Stimulated activated CD4-positive, alpha-beta T cell treated with anti-CD3 and anti-CD28 coated beads, Interleukin-1b, Interleukin-23, amount 100 ng/mL, for 48 hours (primary cell): ENCODE results near the gene MLYCD.
"Not testable (repeated sequence)": the region's sequence is repeated elsewhere in the genome, so short reads cannot be mapped to it uniquely, and the experiment has no call there.

Experiments
- DNase-seq: peaks from one replicate; pipeline ENCODE4 v3.0.0-alpha.2; 2020

The MLYCD gene

DNA sequence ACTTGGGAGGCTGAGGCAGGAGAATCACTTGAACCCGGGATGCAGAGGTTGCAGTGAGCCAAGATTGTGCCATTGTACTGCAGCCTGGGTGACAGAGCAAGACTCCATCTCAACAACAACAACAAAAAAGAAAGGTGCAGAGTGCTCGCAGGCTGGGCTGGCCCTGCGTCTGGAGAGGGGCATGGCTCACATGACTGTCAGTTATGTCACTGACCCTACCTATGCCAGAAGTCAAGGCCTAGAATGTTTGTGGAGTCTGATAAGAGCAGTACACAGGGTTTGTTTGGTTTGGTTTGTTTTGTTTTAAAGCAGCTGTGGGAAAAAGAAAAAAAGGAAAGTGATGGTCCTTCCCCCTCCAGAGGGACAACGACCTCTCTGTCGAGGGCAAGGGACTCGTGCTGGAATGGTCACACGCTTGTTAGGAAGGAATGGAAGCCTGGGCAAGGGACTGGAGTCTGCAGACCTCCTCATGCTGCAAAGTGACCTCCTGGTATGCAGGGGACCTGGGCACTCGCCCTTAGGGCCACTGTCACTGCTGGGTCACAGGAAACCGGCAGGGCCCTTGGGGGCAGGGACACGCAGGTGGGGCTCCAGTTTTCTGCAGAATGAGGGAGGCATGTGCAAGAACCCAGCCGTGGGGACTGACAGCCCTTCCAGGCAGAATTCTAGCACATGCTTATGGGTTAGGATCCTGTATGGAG is 44.0 kb downstream of the MLYCD start:
- no peak for DNase-seq

DNA sequence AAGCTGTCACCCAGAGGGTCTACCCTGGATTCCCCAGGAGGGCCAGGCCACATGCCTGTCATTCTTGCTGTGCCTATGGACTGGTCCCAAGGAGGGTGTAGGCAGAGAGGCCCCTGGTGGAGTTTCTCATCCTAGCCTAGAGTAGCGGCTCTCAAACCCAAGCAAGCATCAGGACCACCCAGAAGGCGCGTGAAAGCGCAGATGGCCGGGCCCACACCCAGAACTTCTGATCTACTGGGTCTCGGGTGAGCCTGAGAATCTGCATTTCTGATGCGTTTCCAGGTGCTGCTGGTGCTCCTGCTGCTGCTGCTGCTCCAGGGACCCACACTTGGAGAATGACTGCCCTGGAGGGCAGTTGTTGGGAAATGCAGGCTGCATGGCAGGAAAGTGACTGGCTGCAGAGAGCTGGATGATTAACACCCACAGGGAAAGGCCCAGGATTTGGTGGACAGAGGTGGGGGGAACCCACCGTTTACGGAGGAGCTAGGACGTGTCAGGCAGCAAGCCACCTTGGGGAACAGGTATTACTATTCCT is 44.7 kb downstream of the MLYCD start:
- DNase-seq, result no peak

DNA sequence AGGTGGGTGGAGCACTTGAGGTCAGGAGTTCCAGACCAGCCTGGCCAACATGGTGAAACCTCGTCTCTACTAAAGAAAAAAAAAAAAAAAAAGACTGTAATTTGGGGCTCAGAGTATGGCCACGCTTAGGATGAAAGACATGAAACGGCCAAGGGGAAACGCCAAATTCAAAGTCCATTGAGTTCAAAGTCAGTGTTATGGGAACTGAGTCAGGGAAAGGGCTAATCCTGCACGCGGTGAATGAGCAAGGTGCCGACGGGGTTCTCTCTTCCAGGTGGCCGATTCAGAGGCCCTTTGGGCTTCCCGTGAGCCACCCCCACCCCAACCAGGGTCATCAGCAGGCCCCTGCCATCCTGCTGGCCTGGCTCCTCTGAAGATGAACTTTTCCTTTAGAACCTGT is 46.7 kb downstream of the MLYCD start:
- no peak for DNase-seq

- no peak for DNase-seq
Observed at GRCh38 chr16:83946154-83946780, 47.4 kb downstream of the MLYCD start.

- no peak for DNase-seq
Observed at GRCh38 chr16:83946781-83947566, 48.1 kb downstream of the MLYCD start.

DNA sequence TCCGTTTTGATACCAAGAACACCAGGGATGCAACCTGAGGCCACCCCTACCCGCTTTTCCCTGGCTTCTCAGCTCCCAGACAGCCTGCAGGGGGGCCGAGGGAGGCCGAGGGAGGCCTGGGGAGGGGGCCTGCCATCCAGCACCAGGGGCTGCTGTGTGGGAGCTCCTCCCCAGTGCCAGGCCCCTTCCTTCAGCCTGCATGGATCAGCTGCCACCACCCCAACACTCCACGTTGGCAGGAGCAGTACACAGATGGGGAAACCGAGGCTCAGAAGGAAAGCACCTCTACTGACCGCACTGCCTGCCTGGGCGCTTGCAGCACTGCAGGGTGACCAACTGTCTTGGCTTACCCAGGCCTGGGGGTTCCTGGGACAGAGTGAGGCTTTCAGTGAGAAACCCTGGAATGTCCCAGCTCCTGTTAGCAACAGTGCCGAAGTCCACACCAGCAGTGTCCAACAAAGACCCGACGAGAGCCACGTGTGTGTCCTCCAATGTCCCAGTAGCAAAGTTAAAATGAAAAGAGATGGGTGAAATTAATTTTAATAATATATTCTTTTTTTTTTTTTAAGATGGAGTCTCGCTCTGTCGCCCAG is 48.8 kb downstream of the MLYCD start:
- no peak for DNase-seq

DNA sequence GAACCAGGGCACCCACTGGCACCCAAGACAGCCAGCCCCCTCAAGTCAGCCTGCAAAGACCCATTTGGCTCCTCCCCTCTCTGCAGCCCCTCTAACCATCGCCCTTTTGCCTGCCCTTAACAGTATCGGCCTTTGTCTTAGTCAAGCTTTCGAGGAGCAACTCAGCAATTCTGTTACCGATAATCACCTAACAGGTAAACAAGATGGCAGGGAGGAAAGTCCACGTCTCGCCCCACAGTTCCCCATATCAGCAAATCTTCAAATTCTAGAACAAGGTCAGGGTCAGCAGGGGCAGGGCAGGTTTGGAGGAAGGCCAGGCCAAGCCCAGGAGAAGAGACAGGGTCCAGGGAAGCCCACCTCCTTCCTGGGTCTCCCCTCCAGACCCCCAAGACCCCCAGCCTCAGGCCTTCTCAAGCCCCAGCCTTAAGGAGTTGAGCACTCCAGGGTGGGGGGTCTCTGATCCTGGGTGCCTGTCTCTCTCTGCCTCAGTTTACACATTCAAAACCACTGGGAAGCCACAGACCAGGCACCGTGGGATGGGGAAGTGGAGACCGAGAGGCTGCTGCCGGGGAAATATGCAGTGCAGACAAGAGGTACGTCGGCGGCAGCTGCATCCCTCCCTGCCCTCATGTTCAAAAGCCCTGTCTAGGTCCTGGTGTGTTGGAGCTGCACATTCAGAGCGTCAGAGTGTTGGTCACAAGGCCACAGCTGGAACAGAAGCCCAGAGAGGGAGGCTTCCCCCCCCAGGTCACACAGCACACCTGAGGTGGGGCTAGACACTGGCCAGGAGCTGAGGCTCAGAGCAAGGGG is 50.2 kb downstream of the MLYCD start:
- no peak for DNase-seq

DNA sequence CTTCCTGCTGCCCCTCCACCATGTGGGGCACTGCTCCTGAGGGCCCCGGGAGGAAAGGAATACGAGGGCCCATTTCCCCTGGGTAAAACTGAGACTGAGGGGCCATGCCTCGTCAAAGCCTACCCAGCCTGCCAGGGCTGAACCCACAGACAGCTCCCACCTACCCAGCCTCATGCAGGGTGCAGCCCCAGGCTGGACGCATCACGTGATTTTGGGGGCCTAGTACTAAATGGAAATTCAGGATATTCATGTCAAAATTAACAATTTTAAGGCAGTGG is 50.7 kb downstream of the MLYCD start:
- no peak for DNase-seq

DNA sequence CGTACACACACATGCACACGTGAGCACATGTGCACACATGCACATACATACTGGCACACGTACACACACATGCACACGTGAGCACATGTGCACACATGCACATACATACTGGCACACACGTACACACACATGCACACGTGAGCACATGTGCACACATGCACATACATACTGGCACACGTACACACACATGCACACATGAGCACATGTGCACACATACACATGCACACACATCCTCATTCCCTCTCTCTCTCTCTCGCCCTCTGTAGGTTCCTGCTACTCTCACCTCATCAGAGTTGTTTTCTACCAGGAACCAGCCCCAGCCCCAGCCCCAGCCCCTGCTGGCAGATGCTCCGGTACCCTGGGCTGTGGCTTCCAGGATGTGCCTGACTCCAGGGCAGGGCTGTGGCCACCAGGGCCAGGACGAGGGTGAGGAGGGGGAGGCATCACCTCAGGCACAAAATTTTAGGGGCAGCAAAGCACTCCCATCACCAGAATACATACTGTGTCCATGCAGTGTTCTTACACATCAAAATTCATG is 52.0 kb downstream of the MLYCD start:
- not testable (repeated sequence) for DNase-seq

DNA sequence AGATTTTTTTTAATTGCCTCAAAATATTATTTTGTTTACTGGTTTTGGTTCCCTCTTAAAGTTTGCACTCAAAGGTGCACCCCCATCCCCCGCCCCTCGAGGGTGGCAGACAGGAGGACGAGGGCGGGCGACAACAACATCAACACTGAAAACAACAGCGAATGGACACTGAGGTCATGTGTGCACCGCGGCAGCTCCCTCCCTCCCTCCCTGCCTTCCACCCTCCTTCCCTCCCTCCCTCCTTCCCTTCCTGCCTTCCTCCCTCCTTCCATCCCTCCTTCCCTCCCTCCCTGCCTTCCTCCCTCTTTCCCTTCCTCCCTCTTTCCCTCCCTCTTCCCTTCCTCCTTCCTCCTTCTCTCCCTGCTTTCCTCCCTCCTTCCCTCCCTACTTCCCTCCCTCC is 52.6 kb downstream of the MLYCD start:
- no peak for DNase-seq

DNA sequence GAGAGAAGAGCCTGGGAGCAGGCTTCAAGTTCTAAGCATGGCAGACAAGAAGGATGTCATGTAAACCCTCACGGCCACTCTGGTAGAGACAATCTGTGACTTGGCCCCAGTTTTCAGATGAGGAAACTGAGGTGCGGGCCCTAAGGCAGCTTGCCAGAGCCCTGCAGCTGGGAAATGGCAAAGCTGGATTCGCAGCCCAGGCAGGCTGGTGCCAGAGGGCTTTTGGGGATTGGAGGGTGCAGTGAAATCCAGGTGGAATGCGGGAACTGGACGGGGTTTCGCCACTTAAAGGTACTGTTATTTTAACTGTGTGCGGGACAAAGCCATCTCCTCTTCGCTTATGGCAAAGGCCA is 53.6 kb downstream of the MLYCD start:
- DNase-seq, result no peak

DNA sequence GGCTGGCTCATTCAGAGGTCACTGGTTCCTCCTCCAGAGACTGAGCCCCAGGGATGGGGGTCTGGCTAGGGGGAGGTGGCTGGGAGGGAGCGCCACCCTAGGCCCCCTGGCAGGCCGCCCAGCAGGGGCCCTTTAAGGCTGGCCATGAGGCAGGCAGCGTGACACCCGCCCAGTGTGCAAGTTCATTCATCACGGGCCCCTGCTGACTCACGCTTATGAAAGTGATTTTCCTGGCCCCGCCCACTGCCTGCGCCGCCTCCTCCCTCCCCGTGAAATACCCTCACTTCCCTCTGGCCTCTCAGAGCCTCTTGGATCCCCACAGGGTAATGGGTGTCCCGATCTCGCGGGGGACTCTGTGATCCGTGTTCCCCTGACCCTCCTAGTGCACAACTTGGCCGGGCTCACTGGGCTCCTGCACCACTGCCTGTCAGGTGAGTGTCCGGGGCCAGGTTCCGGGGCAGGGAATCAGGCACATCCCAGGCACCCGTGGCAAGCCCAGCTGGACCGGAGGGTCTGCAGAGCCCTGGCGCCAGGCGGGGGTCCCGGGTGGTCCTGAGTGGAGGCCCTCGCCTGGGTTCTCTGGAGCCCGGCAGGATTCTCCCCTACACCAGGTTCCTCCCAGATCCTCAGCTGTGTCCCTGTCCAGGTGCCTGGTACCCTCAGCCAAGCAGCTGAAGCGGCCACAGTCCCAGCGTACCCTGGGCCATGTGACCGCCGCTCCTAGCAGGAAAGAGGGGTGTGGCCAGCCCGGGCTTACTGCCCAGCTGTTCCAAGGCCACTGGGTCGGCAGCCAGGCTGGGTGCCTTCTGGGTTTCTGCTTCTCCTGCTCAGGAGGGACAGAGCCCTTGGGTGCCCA is 54.3 kb downstream of the MLYCD start, which contains the start of gene OSGIN1:
OSGIN1 (plus strand) TSS at position 301 of the 856 bp plus-strand sequence. CDS start 4,432 bp downstream, outside the sequence.
- peak; percentile 86 for DNase-seq

DNA sequence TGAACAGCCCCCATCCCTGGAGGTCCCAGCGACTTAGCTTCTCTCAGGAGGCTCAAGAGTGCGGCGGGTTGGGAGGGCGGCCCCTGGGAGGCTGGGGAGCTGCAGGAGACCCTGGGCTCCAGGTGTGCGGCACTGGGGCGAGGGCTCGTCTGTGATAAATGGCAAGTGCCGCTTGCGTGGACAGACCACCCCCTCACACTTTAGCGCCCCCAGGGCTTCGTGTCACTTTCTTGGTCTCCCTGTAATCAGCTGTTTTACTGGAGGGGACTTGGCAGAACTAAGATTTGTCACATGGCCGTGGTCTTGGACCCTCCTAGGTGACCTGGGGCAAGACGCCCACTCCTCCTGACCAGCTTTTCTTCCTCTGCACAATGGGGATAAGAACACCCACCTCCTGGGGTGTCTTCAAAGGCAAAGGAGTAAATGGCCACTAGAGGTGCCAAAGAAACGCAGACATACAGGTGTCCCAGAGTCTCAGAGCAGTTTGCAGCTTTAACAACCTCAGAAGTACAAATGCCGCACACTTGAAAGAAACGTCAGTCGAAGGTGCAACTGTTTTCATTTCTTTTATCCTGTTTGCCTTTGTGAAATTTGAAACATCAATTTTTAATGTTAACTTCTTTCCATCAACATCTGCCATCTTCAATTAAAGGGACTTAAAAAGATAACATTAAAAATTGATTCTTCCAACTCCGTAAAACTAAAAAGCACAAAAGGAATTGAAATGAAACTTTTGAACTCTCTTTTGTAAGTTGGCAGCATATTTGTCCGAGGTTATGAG is 55.1 kb downstream of the MLYCD start:
- no peak for DNase-seq

DNA sequence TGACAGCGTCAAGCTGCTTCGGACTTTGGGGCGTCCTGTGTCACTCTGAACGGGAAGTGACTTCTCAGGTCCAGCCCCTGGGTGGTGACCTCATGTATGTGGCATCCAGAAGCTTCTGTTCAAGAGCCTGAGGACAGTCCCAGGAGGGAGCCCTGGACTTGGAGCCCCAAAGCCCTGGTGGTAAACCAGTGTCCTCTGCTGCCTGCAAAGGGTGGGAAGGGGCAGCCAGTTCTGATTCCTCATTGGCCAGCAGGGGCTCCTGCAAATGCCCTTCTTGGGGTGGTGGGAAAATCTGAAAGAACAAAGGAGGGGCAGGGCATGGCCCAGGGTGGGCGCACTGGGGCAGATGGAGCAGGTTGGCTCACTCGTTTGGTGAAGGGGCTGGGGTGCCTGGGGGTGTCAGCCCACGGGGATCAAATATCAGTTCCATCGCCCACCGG is 55.7 kb downstream of the MLYCD start:
- DNase-seq, result no peak

- no peak for DNase-seq
Observed at GRCh38 chr16:83955218-83956130, 56.6 kb downstream of the MLYCD start.

DNA sequence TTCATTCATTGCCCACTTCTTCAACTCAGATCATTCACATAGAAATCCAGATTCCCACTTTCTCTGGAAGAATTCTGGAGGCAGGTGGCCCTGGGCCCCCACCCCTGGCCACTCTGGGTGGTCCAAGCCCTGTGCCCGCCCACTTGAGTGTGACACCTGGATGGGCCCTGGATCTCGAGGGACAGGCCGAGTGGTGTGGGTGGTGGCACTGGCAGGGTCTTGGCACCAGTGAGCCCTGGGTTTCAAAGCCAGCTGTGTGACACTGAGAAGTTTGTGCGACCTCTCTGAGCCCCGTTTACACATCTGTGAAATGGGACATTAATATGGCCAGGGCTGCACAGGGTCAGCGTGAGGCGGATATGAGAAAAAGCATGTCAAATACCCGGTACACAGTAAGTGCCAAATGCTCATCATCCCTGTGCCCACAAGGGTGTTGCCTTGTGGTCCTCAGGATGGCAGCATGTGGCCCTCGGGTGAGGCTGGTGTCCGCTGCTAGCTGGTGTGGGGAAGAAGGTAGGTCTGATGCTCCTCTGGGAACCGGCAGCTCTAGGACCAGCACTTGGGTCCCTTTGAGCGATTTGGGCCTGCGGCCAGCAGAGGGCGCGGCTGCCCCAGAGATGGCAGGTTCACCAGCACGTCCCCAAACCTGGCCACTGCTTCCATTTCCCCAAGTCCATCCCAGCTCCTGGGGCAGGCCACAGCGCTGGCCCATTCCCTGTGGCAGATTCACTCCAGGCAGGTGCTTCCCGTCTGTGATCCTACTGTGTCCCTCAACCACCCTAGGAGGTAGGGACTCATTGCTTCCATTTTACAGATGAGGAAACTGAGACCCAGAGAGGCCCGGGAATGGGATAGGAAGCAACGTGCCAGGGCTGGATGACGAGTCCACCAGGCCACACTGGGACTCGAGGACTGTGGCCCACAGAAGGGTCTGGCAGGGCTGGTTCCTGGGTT is 57.7 kb downstream of the MLYCD start:
- DNase-seq, result peak; percentile 77

- DNase-seq, result no peak
Observed at GRCh38 chr16:83957296-83957855, 58.5 kb downstream of the MLYCD start.
